AG09309 (cell line): ENCODE results near the gene BTF3.
"Not testable (repeated sequence)": the region's sequence is repeated elsewhere in the genome, so short reads cannot be mapped to it uniquely, and the experiment has no call there.

Experiments
- DNase-seq: peaks from one replicate; pipeline ENCODE4 v3.0.0-alpha.2; 2010; ENCODE audit warnings: low read depth
- H3K4me3 ChIP-seq: 2 replicates; pipeline ENCODE4 v1.5.1; 2011; ENCODE audit warnings: mild to moderate bottlenecking, low read depth, low read length, moderate library complexity; ENCODE audit not compliant: control insufficient read depth
- CTCF ChIP-seq: IDR thresholded peaks from 2 replicates; pipeline ENCODE4 v1.5.1; 2011; ENCODE audit warnings: mild to moderate bottlenecking, low read depth, low read length, inconsistent platforms; ENCODE audit not compliant: insufficient read depth, control insufficient read depth; ENCODE audit errors: missing control alignments

BTF3 gene

GRCh38 chr5:73452215-73452614 lies 46.0 kb upstream of the BTF3 start:
- TF ChIP-seq CTCF: no peak
- no peak for DNase-seq
- no peak overlapping the region for H3K4me3 ChIP-seq

GRCh38 chr5:73454379-73455036 lies 43.7 kb upstream of the BTF3 start:
- no peak overlapping the region for H3K4me3 ChIP-seq
- peak; percentile 89 for TF ChIP-seq CTCF
- DNase-seq: no peak

- DNase-seq, H3K4me3 ChIP-seq: not testable (repeated sequence)
These were observed 41.8 kb upstream of the BTF3 start for GRCh38 chr5:73456462-73456861.

GRCh38 chr5:73459366-73459765 lies 38.9 kb upstream of the BTF3 start:
- DNase-seq: no peak
- H3K4me3 ChIP-seq: no peak overlapping the region
- TF ChIP-seq CTCF: no peak

- no peak for DNase-seq
- no peak overlapping the region for H3K4me3 ChIP-seq
- no peak for TF ChIP-seq CTCF
These were observed 38.1 kb upstream of the BTF3 start for GRCh38 chr5:73460133-73460532.

GRCh38 chr5:73464016-73464745 lies 34.1 kb upstream of the BTF3 start:
- DNase-seq: peak; percentile 65
- no peak overlapping the region for H3K4me3 ChIP-seq
- TF ChIP-seq CTCF: no peak

GRCh38 chr5:73468638-73469037 lies 29.6 kb upstream of the BTF3 start:
- DNase-seq, H3K4me3 ChIP-seq: not testable (repeated sequence)
